ENCODE data around the gene TCFL5.

The TCFL5 gene

DNA sequence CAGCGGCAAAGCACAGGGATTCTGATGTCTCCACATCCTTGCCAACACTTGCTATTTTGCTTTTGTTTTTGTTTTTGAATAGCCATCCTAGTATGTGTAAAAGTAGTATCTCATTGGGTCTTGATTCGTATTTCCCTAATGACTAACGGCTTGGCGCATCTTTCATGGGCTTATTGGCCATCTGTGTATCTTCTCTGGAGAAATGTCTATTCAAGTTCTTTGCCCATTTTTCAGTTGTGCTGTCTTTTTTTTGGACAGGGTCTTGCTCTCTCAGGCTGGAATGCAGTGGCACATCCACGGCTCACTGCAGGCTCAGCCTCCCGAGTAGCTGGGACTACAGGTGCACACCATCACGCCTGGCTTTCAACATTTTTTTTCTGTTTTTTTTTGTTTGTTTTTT lies 17.4 kb downstream of the TCFL5 start:
- no peak for TF ChIP-seq POLR2AphosphoS5 (IDR thresholded peaks at IDR 0.05; ENCODE audit: low read depth, low read length)
- TF ChIP-seq, protein P1, sequence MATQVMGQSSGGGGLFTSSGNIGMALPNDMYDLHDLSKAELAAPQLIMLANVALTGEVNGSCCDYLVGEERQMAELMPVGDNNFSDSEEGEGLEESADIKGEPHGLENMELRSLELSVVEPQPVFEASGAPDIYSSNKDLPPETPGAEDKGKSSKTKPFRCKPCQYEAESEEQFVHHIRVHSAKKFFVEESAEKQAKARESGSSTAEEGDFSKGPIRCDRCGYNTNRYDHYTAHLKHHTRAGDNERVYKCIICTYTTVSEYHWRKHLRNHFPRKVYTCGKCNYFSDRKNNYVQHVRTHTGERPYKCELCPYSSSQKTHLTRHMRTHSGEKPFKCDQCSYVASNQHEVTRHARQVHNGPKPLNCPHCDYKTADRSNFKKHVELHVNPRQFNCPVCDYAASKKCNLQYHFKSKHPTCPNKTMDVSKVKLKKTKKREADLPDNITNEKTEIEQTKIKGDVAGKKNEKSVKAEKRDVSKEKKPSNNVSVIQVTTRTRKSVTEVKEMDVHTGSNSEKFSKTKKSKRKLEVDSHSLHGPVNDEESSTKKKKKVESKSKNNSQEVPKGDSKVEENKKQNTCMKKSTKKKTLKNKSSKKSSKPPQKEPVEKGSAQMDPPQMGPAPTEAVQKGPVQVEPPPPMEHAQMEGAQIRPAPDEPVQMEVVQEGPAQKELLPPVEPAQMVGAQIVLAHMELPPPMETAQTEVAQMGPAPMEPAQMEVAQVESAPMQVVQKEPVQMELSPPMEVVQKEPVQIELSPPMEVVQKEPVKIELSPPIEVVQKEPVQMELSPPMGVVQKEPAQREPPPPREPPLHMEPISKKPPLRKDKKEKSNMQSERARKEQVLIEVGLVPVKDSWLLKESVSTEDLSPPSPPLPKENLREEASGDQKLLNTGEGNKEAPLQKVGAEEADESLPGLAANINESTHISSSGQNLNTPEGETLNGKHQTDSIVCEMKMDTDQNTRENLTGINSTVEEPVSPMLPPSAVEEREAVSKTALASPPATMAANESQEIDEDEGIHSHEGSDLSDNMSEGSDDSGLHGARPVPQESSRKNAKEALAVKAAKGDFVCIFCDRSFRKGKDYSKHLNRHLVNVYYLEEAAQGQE (IDR thresholded peaks at IDR 0.05; ENCODE audit: insufficient read depth in 1 of 2, low read depth in 2 of 2, low read length in 2 of 2), result no peak
- no peak for TF ChIP-seq TAF1 (IDR thresholded peaks at IDR 0.05; ENCODE audit: borderline replicate concordance, insufficient read depth, low read length)
- TF ChIP-seq SIN3A (IDR thresholded peaks at IDR 0.05; ENCODE audit: borderline replicate concordance, insufficient read depth, low read length), result no peak
- no peak for TF ChIP-seq FOXP2 (optimal IDR thresholded peaks at IDR 0.05; ENCODE audit: borderline replicate concordance, extremely low read depth, extremely low read length, insufficient read depth)

DNA sequence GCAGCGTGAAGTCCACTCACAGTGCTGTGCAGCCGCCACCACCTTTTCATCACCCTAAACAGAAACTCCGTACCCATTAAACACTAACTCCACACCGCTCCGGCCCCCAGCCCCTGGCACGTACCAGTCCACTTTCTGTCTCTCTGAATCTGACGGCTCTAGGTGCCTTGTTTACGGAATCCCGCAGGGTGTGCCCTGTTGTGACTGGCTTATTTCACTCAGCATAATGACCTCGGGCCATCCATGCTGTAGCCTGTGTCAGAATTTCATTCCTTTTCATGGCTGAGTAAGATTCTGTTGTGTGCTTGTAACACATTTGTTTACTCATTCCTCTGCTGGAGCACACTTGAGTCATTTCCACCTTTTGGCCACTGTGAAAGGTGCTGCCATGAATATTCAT lies 18.0 kb downstream of the TCFL5 start:
- TF ChIP-seq, protein P1 (IDR thresholded peaks at IDR 0.05; ENCODE audit: insufficient read depth in 1 of 2, low read depth in 2 of 2, low read length in 2 of 2), result no peak
- TF ChIP-seq POLR2AphosphoS5 (IDR thresholded peaks at IDR 0.05; ENCODE audit: low read depth, low read length) (no peak), FOXP2 (optimal IDR thresholded peaks at IDR 0.05; ENCODE audit: borderline replicate concordance, extremely low read depth, extremely low read length, insufficient read depth) (no peak), SIN3A (IDR thresholded peaks at IDR 0.05; ENCODE audit: borderline replicate concordance, insufficient read depth, low read length) (no peak), TAF1 (IDR thresholded peaks at IDR 0.05; ENCODE audit: borderline replicate concordance, insufficient read depth, low read length) (no peak)

DNA sequence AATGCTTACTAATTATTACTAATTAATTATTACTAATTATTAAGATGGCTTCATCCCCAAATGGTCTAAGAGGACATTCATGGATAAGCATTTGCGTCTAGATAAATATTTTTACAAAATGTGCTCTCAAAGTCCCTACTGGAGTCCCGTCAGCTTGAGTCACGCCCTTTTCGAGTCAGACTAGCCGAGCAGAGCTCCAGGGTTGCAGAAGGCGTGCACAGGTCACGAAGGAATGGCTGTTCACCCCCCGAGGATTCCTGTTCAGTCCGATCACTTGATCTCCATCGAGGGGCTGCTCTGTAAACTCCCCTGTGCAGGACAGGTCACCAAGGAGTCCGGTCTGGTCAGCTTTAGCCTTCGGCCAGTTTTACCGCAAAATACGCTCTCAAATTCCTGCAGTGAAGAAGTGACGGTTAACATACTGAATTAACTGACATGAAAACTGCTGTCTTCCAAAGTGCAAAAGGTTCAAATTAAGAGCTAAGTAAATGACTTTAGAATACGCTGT lies 19.9 kb downstream of the TCFL5 start:
- TF ChIP-seq POLR2AphosphoS5 (IDR thresholded peaks at IDR 0.05; ENCODE audit: low read depth, low read length) (no peak), FOXP2 (optimal IDR thresholded peaks at IDR 0.05; ENCODE audit: borderline replicate concordance, extremely low read depth, extremely low read length, insufficient read depth) (no peak), SIN3A (IDR thresholded peaks at IDR 0.05; ENCODE audit: borderline replicate concordance, insufficient read depth, low read length) (no peak), TAF1 (IDR thresholded peaks at IDR 0.05; ENCODE audit: borderline replicate concordance, insufficient read depth, low read length) (no peak)
- TF ChIP-seq, protein P1 (IDR thresholded peaks at IDR 0.05; ENCODE audit: insufficient read depth in 1 of 2, low read depth in 2 of 2, low read length in 2 of 2), result no peak

DNA sequence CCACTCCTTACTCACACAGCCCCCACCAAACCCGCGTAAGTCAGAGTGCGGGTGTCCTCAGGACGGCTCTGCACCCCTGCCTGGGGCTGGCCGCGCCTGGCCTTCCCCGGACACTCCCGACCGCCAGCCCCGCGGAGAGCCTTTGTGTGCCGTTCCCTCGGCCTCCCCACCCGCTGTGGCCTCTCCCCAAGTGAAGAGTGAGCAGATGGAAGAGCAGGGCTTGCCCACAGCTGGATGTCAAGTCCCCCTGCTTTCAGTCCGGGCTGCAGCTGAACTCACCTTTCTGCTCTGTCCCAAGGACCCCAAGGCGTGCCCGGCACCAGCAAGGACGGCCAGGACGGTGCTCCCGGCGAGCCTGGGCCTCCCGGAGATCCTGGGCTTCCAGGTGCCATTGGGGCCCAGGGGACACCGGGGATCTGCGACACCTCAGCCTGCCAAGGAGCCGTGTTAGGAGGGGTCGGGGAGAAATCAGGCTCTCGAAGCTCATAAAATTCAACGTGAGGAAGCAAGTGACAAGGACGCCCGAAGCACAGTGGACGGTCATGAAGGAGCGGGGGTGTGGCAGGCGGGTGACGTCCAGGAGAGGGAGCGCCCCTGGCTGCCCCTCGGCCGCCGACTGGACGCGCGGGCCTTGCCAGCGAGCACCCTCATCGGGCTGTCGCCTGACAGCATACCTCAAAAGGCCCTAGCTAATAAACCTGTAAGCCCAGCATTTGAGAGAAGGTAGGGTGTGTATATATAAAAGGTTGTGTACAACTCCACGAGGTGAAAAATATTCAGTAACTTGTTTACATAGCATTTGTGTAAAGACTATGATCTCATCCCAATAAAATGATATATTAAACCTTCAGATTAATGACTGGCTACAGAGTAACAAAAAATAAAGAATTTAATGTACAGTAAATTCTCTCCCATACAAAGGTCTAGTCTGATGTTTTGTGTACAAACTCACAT lies 21.1 kb downstream of the TCFL5 start:
- TF ChIP-seq, protein P1 (IDR thresholded peaks at IDR 0.05; ENCODE audit: insufficient read depth in 1 of 2, low read depth in 2 of 2, low read length in 2 of 2), result no peak
- no peak for TF ChIP-seq SIN3A (IDR thresholded peaks at IDR 0.05; ENCODE audit: borderline replicate concordance, insufficient read depth, low read length)
- no peak for TF ChIP-seq FOXP2 (optimal IDR thresholded peaks at IDR 0.05; ENCODE audit: borderline replicate concordance, extremely low read depth, extremely low read length, insufficient read depth)
- no peak for TF ChIP-seq TAF1 (IDR thresholded peaks at IDR 0.05; ENCODE audit: borderline replicate concordance, insufficient read depth, low read length)
- TF ChIP-seq POLR2AphosphoS5 (IDR thresholded peaks at IDR 0.05; ENCODE audit: low read depth, low read length), result no peak

Measured in PFSK-1 (cell line).